ENCODE results near the gene ATXN1. TPM values are rescaled to one million over a fixed set of nuclear protein-coding genes. Genes with fewer than 3 reads are reported as not detected.

Gene ATXN1
- total RNA-seq, 1 donor from 2014 or later = 3.9 TPM

DNA sequence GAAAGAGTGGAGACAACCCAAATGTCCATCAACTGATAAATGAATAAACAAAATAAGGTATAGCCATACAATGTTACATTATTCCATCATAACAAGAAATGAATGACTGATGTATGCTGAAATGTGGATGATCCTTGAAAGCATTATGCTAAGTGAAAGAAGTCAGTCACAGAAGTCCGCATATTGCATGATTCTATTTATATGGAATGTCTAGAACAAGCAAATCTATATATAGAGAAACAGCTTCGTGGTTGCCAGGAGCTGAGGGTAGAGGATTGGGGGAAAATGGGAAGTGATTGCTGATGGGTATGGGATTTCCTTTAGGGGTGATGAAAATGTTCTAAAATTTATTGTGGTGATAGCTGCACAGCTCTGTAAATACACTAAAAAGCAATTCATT, 196.8 kb downstream of the ATXN1 start:
- no peaks in the 10 kb centered on the region for H3K9me3 Mint-ChIP-seq
- H3K27me3 Mint-ChIP-seq (ENCODE audit: low read depth) = peaks cover 3% of the 10 kb centered on the region
- TF ChIP-seq, protein P1, sequence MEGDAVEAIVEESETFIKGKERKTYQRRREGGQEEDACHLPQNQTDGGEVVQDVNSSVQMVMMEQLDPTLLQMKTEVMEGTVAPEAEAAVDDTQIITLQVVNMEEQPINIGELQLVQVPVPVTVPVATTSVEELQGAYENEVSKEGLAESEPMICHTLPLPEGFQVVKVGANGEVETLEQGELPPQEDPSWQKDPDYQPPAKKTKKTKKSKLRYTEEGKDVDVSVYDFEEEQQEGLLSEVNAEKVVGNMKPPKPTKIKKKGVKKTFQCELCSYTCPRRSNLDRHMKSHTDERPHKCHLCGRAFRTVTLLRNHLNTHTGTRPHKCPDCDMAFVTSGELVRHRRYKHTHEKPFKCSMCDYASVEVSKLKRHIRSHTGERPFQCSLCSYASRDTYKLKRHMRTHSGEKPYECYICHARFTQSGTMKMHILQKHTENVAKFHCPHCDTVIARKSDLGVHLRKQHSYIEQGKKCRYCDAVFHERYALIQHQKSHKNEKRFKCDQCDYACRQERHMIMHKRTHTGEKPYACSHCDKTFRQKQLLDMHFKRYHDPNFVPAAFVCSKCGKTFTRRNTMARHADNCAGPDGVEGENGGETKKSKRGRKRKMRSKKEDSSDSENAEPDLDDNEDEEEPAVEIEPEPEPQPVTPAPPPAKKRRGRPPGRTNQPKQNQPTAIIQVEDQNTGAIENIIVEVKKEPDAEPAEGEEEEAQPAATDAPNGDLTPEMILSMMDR (conservative IDR thresholded peaks at IDR 0.05) = no peak
- no peak for DNase-seq (ENCODE audit: low read depth, low spot score)
- no peaks in the 10 kb centered on the region for H3K36me3 Mint-ChIP-seq (ENCODE audit: low read depth)
- H3K27ac Mint-ChIP-seq (ENCODE audit: unreplicated experiment) = no peak overlapping the region
- H3K4me1 Mint-ChIP-seq = no peaks in the 10 kb centered on the region
- H3K4me3 Mint-ChIP-seq = no peak overlapping the region

DNA sequence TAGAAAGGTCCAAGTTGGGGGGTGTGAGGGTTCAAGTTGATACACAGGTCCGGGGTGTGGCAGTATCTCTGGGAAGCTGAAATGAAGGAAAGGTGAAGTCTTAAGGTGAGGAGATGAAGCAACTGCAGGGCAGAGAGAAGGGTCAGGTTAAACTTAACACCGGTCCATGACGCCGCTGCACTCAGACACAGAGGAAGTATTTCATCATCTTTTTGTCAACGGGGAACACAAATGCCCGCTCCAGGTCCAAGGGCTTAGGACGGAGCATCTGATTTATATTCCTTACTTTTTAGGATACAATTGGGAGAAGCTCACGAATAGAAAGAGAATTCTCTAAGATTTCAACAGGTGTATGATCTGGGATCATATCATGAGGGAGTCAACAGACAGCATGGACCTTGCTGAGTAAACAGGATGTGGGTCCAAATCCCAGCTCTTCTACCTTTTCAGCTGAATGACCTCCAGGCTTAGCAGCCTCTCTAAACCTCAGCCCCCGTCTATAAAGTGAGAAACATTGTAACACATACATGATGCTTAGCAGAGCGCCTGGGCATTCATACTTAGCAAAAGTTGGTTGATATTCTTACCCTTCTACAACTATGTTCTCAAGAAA, 197.5 kb downstream of the ATXN1 start:
- peaks cover 3% of the 10 kb centered on the region for H3K27me3 Mint-ChIP-seq (ENCODE audit: low read depth)
- TF ChIP-seq, protein P1 (conservative IDR thresholded peaks at IDR 0.05) = no peak
- no peak overlapping the region for H3K4me3 Mint-ChIP-seq

DNA sequence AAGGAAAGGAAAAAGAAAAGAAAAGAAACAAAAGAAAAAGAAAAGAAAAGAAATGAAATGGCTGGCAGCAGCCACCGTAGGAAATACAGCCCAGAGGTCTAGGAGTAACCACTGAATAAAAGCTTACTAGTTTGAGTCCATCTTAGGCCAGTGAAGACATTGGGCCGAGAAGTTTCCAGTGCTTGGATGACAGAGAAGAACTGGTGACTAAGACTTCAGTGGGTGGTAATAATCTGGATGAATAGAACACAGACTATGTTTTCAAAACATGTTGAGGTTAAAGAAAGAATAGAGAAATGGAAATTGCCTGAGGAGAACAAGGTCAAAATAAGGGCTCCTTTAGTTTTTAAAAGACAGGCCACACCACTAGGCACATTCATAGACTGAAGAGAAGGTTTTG, 198.8 kb downstream of the ATXN1 start:
- TF ChIP-seq, protein P1 (conservative IDR thresholded peaks at IDR 0.05) = no peak
- H3K27ac Mint-ChIP-seq (ENCODE audit: unreplicated experiment) = no peak overlapping the region
- no peak overlapping the region for H3K4me3 Mint-ChIP-seq
- no peak for DNase-seq (ENCODE audit: low read depth, low spot score)
- no peaks in the 10 kb centered on the region for H3K4me1 Mint-ChIP-seq
- peaks cover 3% of the 10 kb centered on the region for H3K27me3 Mint-ChIP-seq (ENCODE audit: low read depth)
- no peaks in the 10 kb centered on the region for H3K9me3 Mint-ChIP-seq
- H3K36me3 Mint-ChIP-seq (ENCODE audit: low read depth) = no peaks in the 10 kb centered on the region

More for the DNA sequence above, 197.5 kb downstream of the ATXN1 start:
- no peak for DNase-seq (ENCODE audit: low read depth, low spot score)
- H3K27ac Mint-ChIP-seq (ENCODE audit: unreplicated experiment) = no peak overlapping the region
- H3K9me3 Mint-ChIP-seq = no peaks in the 10 kb centered on the region
- no peaks in the 10 kb centered on the region for H3K4me1 Mint-ChIP-seq
- no peaks in the 10 kb centered on the region for H3K36me3 Mint-ChIP-seq (ENCODE audit: low read depth)

DNA sequence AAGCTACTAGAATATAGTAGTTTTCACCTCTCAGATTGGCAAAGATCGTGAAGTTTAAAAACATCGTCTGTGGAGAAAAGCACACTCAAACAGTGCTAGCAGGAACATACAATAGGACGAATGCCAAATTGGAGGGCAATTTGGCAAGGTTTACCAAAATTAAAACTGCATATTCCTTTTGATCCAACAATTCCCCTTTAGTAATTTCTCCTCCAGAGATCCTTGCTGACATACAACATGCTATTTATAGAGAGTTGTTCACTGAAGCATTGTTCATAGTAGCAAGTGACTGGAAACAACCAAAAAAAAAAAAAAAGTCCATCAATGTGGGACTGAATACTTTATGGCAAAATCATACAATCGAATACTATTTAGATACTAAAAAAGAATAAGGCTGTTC, 202.2 kb downstream of the ATXN1 start:
- Mint-ChIP-seq H3K36me3 (ENCODE audit: low read depth) (no peaks in the 10 kb centered on the region), H3K4me3 (no peak overlapping the region), H3K27me3 (ENCODE audit: low read depth) (no peaks in the 10 kb centered on the region), H3K4me1 (peaks cover 13% of the 10 kb centered on the region), H3K27ac (ENCODE audit: unreplicated experiment) (no peak overlapping the region), H3K9me3 (peaks cover 4% of the 10 kb centered on the region)
- TF ChIP-seq, protein P1 (conservative IDR thresholded peaks at IDR 0.05) = no peak
- DNase-seq (ENCODE audit: low read depth, low spot score) = no peak

DNA sequence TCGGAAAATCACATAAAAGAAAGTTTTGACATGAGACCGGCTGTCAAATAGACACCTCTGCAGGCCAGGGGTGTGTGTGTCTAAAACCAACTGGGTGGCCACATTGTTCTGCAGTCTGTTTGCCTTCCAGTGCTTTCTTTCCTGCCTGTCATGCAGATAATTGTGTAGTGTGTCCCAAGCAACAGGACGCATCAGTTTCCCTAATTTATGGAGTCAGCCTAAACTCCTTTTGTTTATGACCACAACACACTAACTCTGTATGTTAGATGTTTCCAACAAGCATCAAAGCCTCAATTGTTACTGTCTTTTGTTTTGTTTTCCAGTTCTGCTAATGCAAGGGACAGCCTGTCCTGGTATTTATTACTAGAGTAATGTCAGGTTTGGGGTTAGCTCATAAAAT, 205.7 kb downstream of the ATXN1 start:
- no peaks in the 10 kb centered on the region for H3K36me3 Mint-ChIP-seq (ENCODE audit: low read depth)
- H3K4me3 Mint-ChIP-seq = no peak overlapping the region
- H3K27ac Mint-ChIP-seq (ENCODE audit: unreplicated experiment) = no peak overlapping the region
- H3K9me3 Mint-ChIP-seq = peaks cover 4% of the 10 kb centered on the region
- no peak for DNase-seq (ENCODE audit: low read depth, low spot score)
- TF ChIP-seq, protein P1 (conservative IDR thresholded peaks at IDR 0.05) = no peak
- no peaks in the 10 kb centered on the region for H3K27me3 Mint-ChIP-seq (ENCODE audit: low read depth)
- H3K4me1 Mint-ChIP-seq = peaks cover 13% of the 10 kb centered on the region
